Panc1 (cell line): ENCODE data around the gene CNDP1.
"Not testable (repeated sequence)": the region's sequence is repeated elsewhere in the genome, so short reads cannot be mapped to it uniquely, and the experiment has no call there.

Experiments used
- POLR2AphosphoS5 ChIP-seq: IDR thresholded peaks from 2 replicates; pipeline ENCODE4 v1.6.1; 2012; ENCODE audit warnings: mild to moderate bottlenecking, low read depth, low read length, moderate library complexity
- SIN3A ChIP-seq: IDR thresholded peaks from 2 replicates; pipeline ENCODE4 v1.6.1; 2012; ENCODE audit warnings: low read depth, mild to moderate bottlenecking, low read length, moderate library complexity, borderline replicate concordance; ENCODE audit not compliant: insufficient read depth
- TCF7L2 ChIP-seq: IDR thresholded peaks from 2 replicates; pipeline ENCODE4 v1.6.1; 2011; ENCODE audit warnings: mild to moderate bottlenecking, low read depth, low read length, inconsistent platforms
- TF ChIP-seq, protein P1 (sequence below): fragments of 450-650 bp; IDR thresholded peaks from 2 replicates; pipeline ENCODE4 v1.5.1; 2017; ENCODE audit warnings: mild to moderate bottlenecking
- TF ChIP-seq, protein P2 (sequence below), 2 experiments: IDR thresholded peaks; 2 replicates each; pipeline ENCODE4 v1.6.1; 2011 to 2012; ENCODE audit warnings: low read depth in 2 of 2, control low read depth in 1 of 2, low read length in 1 of 2, mild to moderate bottlenecking in 1 of 2, moderate library complexity in 1 of 2; ENCODE audit not compliant: insufficient read depth in 1 of 2

GRCh38 chr18:74500774-74501173 is 33.5 kb upstream of the CNDP1 start:
- TF ChIP-seq, protein P1, sequence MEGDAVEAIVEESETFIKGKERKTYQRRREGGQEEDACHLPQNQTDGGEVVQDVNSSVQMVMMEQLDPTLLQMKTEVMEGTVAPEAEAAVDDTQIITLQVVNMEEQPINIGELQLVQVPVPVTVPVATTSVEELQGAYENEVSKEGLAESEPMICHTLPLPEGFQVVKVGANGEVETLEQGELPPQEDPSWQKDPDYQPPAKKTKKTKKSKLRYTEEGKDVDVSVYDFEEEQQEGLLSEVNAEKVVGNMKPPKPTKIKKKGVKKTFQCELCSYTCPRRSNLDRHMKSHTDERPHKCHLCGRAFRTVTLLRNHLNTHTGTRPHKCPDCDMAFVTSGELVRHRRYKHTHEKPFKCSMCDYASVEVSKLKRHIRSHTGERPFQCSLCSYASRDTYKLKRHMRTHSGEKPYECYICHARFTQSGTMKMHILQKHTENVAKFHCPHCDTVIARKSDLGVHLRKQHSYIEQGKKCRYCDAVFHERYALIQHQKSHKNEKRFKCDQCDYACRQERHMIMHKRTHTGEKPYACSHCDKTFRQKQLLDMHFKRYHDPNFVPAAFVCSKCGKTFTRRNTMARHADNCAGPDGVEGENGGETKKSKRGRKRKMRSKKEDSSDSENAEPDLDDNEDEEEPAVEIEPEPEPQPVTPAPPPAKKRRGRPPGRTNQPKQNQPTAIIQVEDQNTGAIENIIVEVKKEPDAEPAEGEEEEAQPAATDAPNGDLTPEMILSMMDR: not testable (repeated sequence)
- TF ChIP-seq, protein P2, sequence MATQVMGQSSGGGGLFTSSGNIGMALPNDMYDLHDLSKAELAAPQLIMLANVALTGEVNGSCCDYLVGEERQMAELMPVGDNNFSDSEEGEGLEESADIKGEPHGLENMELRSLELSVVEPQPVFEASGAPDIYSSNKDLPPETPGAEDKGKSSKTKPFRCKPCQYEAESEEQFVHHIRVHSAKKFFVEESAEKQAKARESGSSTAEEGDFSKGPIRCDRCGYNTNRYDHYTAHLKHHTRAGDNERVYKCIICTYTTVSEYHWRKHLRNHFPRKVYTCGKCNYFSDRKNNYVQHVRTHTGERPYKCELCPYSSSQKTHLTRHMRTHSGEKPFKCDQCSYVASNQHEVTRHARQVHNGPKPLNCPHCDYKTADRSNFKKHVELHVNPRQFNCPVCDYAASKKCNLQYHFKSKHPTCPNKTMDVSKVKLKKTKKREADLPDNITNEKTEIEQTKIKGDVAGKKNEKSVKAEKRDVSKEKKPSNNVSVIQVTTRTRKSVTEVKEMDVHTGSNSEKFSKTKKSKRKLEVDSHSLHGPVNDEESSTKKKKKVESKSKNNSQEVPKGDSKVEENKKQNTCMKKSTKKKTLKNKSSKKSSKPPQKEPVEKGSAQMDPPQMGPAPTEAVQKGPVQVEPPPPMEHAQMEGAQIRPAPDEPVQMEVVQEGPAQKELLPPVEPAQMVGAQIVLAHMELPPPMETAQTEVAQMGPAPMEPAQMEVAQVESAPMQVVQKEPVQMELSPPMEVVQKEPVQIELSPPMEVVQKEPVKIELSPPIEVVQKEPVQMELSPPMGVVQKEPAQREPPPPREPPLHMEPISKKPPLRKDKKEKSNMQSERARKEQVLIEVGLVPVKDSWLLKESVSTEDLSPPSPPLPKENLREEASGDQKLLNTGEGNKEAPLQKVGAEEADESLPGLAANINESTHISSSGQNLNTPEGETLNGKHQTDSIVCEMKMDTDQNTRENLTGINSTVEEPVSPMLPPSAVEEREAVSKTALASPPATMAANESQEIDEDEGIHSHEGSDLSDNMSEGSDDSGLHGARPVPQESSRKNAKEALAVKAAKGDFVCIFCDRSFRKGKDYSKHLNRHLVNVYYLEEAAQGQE (IDR thresholded peaks at IDR 0.05; ENCODE audit: insufficient read depth in 1 of 2, low read depth in 2 of 2, low read length in 1 of 2): not testable (repeated sequence)
- not testable (repeated sequence) for TF ChIP-seq POLR2AphosphoS5, TCF7L2, SIN3A
